HG03571 (cell line): ENCODE results near the gene BMF.
A peak's percentile ranks its signal among the peaks of the same experiment; 100 is the strongest.

Experiments
- ATAC-seq: cut with Tn5 transposase; IDR thresholded peaks from one replicate; pipeline ENCODE4 v1.9.1; 2021; ENCODE audit not compliant: unreplicated experiment

Gene BMF

DNA sequence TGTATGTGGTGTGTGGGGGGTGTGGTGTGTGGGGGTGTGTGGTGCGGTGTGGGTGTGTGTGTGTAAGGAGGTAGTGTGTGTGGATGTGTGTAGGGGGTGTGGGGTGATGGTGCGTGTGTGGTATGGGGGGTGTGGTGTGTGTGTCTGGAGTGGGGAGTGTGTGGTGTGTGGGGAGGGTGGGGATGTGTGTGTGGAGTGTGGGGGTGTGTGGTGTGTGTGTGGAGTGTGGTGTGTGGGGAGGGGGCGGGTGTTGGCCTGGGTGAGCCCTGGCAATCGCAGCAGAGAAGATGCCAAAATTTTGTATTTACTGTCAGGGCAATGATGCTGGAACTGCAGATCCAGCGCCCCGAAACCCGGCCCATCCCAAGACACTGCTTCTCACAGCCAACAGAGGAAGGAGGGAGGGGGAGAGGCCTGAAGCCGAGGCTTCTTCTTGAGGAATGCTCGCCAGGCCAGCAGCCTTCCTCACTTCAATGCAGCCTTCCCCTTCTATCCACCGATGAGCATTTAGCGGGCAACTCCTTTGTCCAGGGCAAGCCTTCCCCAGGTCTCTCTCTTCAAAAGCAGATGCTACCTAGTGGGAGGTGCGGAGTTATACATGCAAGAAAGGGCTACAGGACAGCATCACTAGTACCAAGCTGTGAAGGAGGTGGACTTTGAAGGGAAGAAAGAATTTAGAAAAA is 57.8 kb downstream of the BMF start:
- no peak for ATAC-seq

DNA sequence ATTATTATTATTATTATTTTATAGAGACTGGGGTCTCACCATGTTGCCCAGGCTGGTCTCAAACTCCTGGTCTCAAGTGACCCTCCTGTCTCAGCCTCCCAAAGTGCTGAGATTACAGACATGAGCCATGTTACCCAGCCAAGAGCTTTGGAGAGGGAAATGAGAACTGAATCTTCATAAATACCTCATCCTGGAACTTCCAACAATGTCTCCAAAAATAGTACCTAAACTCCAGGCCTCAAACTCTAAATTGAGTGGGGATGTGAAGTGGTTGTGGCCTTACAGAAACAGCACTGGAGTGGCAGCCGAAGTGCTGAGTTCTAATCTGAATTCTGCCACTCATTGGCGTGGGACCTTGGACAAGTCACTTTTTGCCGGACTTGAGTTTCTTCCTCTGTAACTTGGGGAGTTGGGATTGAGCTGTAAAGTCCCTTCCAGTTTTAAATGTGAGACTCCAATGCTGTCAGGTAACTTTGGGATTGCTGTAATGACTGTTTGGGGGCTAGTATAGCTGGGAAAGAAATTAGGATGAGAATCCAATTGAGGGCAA is 59.7 kb downstream of the BMF start:
- ATAC-seq, result no peak

DNA sequence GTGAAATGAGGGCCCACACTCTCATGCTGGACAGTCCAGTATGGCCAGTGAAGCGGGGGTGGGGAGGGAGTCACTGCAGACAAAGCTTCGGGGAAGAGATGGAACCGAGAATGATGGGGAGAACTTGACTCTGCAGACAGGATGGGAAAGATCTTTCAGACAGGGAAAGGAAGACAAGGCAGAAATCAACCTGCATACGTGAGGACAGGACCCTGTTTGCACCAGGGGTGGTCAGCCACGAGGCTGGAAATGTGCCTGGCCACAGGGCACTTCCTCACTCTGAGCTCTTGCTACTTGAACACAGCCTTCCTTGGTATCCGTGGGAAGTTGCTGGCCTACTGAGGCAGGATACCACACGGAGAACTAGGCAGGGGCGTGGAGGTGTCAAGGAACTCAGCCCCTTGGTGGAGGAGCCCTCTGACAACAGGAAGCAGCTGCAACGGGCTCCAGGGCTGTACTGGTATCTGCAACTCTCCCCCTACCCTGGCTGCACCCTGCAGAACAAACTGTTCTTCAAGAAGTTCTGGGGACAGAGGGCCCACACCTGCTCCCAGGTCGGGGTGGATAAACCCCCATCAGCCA is 60.4 kb downstream of the BMF start:
- ATAC-seq, result no peak

DNA sequence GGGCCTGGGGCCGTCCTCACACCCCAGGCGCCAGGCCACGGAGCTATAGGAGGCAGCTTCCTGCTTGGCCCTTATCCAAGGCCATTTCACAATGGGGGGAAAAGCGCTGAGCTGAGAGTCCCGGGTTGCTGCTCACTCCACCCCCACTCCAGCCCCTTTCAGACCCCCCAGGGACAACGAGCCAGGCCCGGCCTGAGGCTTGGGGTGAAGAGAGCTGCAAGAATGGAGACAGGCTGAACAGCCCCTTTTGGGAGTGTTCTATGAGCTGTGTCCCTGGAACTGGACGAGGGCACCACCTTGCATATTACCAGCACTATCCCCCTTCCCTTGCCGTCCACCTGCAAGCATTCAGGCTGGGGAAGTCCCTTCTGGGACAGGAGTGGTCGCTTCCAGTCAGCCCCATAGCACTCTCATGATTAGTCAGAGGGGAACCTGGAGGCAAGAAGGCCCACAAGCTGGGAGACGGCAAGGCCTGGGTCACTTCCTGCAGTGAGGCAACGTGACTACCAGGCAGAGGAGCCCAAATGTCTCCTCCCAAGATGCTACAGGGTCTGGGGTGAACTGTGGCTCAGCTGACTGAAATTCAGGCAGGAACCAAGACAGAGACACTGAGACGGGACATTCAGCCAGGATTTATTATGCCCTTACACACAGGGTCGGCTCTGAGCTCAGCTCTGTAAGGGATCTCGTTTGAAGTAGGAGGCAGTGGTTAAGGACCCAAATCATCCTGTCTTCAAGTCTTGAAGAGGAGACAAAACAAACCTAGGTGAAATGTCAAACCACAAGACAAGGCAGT is 61.1 kb downstream of the BMF start:
- peak; percentile 60 for ATAC-seq

DNA sequence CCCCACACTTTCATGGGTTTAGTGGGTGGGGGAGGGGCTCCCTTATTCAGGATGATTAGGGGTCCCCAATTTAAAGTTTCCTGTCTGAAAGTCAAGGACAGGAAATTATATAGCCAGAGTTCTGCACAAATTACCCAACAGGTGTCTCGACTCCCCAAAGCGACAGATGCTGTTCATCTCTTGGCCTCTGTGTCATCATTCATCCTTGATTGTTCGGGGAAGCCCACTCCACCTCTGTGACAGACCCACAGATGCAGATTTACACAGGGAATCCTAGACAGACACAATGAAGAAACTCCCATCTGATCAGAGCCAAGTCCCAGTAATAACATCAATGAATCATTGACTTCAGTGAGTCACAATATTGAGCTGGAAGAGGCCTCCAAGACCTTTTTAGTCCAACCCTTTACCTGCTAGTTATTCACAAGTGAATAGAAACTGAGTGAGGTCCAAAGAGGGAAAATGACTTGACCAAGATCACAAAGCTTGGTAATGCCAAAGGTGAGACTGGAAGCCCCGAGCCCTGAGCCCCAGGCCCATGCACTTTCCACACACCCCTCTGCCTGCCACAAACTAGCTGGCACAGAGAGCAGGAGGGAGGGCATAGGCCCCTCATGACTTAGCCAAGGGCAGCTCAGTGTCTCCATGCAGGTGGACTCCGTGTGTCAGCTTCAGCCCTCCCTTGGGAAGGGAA is 61.8 kb downstream of the BMF start:
- ATAC-seq, result no peak

DNA sequence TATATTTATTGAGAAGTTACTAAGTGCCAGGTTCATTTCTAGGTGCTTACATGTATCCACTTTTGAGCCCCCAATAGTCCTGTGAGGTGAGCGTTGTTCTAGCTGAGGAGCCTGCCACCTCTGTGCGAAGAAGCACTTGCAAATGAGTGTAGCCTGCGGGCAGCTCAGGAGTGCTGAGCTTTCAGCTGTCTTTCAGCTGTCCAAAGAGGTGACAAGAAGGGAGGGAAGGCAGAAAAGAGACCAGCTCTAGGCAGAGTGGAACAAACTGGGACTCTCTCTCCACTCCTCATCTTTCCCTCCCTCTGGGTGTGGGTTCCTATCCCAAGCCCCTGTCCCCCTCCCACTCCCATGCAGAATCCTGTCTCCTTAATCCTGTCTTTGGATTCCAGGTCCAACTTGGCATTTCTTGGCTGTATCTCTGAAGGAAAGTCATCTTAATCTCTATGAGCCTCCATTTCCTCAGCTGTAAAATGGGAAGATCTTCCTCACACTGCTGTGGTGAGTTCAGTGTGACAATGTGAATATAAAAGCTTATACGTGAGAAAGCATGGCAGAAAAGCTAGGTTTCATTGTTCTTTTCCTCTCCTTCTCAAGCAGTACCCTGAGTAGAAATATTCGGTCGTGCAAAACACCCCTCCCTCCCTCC is 63.0 kb downstream of the BMF start:
- no peak for ATAC-seq

DNA sequence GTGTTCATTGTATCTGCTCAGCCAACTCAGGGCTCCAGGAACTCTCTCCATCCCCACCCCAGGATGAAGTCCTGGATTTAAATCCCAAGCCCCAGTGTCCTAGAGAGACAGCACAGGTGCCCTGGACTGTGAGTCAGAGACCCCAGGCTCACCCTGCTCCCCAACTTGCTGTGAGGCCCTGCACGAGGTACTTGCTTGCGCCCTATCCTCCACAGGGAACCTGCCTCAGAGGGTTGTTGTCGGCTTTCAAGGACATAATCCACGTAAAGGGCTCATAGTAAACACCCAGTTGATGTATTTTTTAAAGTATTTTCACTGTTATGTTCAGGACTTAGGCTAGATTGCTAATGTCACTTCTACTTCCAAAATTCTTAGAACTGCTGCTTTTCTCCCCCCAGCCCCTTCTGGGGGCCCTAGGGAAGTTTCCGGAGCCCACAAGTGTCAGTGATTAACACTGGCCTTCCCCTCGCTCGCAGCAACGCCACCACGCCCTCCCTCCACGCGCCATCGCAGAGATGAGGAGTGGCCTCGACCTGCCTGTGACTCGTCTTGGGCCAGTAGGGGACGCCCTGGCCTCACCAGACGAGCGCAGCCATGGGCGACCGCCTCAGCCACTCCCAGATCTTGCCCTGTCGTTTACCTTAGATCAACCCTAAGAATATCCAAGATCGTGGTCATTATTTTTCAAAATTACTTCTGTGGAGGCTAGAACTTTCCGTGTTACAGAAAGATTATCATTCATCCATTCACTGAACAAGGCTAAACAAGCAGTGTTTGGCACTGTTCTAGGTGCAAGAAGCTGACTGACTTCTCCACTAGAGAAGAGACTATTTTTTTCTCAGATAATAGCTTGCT is 63.7 kb downstream of the BMF start:
- peak; percentile 77 for ATAC-seq

DNA sequence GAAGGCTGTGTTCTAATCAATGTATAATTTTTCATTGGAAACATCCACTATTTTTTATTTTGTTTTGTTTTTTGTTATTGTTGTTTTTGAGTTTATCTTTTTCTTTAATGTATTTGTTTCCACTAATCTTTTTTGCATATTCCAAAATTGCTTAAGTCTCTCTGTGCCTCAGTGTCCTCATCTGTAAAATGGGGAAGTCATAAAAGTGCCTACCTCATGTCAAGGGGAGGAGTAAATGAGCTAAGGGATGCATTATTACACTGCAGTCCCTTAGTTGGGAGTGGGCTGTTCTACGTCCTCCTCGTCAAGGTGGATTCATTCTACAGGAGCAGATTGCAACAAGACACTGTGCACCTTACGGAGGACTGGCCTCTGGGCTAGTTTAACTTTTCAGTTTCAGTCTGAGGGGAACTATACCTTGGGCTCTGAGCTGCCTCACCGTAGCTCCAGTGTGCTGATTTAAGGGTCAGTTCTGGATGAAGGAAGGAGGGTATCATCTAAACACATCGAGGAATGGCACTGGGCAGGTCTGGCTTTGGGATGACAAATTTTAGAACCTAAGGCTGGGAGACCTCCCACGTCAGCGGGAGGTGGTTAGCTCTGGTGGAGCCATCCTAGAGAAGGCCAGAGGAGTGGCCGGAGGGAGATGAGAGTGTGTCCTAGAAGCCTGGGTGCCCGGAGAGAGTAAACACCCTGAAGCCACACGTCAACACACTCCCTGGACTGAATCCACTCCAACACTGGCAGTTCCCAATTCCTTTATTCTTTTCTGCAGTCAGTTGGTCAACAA is 64.6 kb downstream of the BMF start:
- ATAC-seq, result no peak

DNA sequence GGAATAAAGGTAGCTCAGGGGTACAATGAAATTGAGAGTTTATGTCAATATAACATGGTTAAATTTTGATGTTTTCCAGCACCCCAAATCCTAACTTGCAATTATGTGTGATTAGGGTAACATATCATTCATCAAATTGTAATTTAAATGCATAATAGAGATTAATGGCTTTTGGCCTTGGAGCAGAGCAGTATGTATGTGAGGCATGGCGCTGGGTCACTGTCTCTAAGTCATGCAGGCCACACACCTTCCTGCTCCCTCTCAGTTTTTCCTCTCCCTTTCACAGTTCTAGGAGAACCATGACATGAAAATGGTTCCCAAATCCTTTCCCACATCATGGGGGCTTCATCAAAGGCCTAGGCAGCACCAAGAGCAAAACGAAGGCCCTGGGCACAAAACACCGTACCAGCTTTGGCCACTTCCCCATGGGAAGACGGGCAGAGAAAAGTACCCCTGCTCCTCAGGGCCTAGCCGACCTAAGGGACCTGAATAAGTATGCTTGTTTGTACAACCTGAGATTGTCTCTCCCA is 65.8 kb downstream of the BMF start:
- ATAC-seq, result no peak

DNA sequence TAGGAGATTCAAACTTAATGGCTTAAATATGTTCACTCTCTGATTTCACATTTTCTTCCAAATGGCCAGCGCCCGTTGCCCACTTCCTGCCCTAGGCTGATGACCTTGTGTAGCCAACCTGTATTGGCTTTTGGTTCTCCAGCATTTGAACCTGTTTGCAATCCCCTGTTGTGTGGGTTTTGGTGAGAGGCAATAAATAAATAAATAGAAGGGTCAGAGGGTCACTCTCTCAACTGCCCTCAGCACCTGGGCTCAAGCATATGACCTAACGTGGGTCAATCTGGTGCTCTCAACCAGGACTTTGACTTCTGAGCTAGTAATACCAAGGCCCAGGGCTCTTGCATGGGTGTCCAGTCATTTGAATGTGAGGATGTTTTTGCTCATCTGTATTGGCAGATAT is 67.9 kb downstream of the BMF start:
- ATAC-seq, result no peak

DNA sequence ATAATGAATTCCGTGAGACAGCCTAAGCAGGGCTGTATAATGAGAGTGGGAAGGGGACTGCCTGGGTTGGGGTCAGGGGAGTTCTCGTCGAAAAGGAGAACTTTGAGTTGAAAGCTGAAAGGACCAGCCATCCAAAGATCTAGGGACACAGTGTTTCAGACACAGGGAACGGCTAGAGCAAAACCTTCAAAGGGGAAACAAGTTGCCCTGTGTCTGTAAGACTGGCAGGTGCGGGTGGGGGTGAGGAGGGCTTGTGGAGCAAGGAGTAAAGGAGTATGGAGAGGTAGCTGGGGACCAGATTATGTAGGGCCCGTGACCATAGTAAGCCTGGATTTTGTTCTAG is 68.4 kb downstream of the BMF start:
- no peak for ATAC-seq

DNA sequence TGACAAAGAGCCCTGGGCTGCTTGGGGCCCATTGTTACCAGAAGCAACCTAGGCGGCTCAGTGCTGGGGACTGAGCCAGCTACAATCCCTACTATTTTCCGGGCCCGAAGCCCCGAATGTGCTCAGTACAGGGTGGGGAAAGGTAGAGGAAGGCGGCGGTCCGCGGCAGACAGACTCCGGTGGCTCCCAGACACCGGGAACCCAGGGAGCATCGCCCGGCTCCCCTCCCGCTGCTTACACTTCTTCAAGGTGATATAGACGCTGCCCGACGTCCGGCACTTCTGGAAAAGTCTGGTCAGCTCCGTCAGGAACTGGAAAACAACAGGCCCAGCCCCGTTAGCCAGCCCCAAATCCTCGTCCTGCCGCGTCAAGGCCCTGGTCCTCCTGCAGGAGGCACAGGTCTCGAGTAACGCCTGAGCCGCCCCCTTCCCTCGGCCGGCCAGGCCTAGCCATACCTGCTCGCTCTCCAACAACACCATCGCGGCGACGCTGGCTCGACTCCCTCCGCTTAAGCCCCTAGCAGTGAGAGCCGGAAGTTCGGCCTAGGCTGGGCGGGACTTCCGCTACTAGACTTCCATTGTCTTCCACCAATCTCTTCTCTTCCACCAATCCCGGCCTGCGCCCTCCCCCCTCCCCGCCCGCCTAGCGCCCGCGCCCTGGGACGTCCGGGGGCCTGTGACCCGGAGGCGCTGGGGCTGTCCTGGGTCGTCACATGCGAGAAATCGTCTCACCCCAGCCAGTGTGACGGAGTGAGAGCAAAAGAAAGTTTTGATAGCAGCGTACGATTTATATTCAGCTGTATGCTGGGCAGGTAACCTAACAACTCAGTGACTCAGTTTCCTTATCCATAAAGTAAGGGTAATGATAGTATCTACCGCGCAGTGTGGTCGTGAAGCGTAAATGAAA is 69.8 kb downstream of the BMF start, which contains the start of gene SRP14:
TSS of gene SRP14 (minus strand) at position 544 of the 906 bp plus-strand sequence. CDS start at position 479, 65 bp downstream.
- ATAC-seq, result peak; percentile 92

DNA sequence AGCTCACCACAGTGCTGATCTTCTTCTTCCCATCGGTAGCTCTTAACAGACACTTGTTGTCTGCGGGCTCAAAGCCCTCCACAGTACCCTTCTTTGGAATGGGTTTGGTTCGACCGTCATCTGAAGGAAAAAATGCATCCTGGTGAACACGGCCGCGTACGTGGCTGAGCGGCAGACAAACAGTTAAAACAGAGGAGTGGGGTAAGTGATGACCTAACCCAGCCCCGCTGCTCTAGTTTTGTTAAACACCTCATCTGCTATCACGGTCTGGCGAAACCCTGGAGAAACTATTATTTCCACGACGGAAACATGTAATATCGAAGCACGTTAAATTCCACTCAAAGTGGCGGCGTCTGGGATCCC is 70.4 kb downstream of the BMF start:
- ATAC-seq, result no peak
